HCEC 1CT (cell line): ENCODE data around the gene RUNX2.

Experiments used
- DNase-seq: peaks from one replicate; pipeline ENCODE4 v3.0.0-alpha.2; 2017

Gene RUNX2

DNA sequence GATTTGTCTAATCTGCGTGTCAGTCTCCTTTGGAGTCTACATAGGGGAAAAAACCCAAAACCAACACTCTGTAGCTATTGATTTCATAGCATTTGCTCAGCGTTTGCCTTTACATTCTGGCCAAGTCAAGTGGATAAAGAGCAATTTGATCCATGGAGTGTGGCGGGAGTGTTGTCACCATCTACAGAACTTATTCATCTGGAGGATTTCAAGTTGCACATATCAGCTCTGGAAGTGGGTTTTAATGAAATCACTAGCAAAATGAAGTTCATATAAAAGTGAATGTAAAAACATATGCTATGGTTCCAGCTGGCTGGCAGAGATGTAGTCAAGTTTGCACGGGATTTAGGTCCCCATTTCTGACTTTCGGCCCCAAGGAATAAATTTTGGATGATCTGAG, 269.3 kb downstream of the RUNX2 start:
- no peak for DNase-seq

DNA sequence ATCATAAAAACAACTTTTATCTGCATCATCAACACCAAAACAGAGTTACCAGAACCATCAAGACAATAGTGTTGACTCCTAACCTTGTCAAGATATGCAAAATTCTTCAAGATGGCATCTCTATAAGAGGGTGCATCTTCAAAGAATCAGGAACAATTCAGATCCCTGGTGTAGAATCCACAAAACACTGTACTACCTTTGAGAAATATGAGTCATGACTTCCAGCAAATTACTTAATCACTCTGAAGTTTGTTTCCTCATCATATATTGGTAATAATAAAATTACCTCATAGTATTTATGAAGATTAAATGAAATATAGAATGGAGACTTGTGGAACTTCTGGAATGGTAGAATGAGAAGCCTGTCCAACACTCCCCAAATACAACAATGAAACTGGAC, 270.9 kb downstream of the RUNX2 start:
- DNase-seq, result peak; percentile 46

DNA sequence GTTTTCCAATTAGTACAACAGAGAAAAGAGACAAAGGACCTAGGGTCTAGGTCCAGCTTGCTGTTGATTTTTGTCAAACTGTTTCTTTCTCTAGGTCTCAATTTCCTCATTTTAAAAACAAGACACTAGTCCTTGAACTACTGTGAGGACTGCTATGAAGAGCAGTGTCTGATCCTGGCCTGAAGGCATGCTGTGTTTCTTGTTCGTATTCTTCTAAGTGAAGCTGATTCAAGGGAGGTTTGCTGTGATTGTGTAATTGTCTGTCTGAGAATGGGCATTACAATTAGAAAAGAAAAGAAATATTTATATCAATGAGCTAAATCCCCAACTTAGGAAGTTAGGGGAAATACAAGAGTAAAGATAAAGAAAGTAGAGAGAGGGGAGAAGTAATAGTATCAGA, 277.8 kb downstream of the RUNX2 start:
- no peak for DNase-seq

DNA sequence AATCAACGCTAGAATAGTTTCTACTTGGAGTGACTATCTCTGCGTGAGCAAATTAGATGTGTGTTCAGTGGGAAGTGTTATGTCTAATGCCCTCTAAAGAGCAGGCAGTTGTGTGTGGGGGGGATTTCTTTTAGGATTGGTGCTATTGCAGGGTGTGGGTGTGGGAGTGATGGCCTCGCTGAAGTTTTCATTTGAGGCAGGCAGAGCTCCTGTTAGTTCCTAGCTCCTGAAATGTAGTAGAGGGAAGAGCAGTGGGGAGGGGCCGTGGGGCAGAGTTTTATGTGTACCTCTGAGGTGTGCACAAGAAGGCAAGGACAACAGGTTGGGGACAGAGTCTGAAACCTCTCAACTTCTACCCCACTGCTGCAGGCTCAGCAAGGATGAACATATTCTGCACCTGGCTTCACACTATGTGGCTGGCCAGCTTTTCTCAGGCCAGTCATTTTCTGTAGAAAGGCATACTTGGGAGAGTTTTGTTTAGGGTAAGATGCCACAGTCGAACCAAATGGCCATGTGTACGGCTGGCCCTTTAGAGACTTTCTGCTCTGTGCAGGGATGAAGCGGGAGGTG, 278.8 kb downstream of the RUNX2 start:
- DNase-seq, result no peak

DNA sequence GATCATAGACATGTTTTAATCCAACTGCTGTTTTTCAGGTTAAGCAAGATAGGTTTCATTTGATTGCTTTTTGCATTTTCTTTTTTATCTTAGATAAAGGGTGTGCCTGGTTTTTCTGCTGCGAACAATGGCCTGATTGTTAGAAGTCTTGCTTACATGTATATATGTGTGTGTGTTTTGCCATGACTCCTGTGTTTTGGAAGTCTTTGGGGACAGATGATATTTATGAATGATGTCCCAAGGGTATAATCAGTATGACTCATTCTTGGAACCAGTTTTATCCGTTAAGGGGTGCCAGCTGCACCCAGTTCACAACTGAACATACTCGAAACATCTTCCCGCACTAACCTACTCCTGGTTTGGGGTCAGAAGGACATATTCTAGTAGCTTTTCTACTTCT, 279.7 kb downstream of the RUNX2 start:
- peak; percentile 11 for DNase-seq

DNA sequence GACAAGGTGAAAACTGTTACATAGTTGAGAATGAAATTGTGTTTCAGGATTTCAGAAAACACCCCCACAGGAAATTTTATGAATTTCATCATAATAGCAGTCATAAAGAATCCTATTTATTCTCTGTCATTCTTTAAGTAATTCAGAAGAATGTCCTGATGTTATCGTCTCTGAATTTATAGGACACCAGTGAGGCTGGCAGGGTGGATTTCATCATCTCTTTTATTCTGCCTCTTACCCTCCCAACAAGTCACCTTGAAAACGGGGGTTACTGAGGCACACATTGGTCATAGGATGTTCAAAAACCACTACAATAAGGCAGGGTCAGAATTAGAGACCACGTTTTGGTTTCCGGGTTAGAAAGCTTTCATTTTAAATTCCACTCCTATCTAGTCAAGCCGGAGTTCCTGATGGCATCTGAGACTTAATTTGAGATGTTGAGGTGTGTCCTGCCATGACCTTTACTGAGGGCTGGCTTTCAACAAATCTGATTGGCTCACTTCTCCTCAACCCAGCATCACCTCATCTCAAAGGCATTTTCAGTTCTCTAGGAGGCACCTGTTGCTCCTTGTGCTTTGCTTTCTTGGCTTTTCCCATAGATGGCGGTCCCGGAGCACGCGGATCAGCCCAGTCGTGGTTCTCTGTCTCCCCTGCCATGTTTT, 280.3 kb downstream of the RUNX2 start:
- DNase-seq, result peak; percentile 53

DNA sequence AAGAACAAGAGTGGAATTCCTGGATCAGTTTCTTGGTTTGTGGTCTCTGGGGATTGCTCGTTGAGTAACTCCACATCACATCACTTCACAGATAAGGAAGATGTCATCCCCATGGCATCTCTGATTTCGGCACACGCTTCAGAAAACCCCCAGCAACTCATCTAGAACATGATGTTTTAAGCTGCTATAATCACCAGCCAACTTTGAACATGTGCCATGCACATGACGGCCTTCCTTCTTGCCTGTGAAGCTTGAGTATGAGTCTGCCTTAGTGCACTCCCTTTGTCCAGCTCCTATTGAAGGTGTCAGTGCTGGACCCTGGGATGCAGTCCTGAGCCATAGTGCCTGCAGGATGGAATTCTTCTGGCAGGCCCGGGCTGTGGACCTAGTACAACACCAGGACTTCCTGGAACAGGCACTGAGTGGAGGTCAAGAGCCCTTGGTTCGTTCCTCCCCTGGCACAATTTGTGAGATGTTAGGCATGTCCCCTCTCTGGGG, 281.1 kb downstream of the RUNX2 start:
- DNase-seq, result peak; percentile 87

DNA sequence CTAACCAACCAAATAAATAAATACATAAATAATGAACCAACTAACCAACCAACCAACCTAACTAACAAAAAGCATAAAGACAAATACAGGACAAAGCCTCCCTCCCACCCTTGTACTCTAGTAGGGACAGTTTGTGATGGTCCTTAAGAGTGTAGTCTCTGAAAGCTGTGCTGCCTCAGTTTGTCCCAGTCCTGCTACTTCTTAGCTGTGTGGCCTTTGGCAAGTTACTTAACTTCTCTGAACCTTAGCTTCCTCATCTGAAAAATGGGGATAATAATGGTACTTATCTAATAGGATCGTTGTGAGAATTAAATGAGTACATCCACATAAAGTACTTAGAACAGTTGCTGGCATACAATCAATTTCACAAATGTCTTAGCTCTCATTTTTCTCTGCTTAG, 282.2 kb downstream of the RUNX2 start:
- no peak for DNase-seq

DNA sequence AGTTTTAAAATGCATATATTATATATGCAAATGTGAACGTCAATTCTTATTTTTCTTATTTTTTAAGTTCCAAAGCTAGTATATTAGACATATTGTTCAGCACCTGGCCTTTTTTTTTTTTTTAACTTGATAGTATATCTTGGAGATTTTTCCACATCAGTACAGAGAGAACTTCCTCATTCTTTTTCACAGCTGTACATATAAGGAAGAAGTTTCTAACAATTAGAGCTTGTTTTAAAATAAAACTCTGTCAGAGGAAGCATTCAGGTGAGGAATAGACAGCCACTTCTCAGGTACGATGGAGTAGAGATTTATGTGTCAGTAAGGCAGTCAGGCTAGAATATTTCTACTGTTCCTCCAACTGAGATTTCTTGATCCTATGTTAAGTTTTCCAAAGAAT, 282.7 kb downstream of the RUNX2 start:
- no peak for DNase-seq

DNA sequence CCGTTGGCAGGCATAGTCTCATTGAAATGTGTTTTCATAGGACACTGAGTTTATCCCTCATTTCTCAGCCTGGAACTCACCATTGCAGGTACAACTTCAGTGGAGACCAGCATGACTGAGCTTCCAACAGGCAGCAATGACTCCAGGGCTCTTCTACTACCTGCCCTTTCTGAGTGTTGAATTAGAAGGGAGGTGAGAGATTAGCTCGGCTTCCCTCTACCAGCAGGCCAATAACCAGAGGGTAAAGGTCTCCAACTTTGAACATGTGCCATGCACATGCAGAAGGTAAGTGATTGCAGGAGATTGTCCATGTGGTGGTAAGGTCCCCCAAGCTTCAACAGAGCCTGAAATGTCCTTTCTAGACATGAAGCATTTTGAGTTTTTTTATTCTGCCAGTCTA, 283.4 kb downstream of the RUNX2 start:
- no peak for DNase-seq

DNA sequence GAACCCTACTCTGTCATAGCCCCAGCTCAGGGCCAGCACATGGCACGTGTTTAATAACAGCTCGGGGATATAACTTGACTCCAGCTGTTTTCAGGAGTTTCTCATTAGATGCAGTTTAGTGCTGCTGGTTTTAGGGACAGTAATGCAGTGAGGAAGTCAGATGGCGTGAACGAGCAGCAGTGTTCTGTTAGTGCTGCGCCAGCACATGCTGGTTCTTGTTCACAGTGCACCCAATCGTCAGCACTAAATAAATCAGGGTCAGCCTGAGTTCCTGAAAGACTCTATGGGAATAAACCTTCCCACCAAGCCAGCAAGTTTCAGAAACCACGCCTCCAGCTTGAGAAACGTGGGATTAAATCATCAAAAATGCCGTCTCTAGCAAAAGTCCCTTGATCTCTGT, 285.5 kb downstream of the RUNX2 start:
- peak; percentile 67 for DNase-seq

DNA sequence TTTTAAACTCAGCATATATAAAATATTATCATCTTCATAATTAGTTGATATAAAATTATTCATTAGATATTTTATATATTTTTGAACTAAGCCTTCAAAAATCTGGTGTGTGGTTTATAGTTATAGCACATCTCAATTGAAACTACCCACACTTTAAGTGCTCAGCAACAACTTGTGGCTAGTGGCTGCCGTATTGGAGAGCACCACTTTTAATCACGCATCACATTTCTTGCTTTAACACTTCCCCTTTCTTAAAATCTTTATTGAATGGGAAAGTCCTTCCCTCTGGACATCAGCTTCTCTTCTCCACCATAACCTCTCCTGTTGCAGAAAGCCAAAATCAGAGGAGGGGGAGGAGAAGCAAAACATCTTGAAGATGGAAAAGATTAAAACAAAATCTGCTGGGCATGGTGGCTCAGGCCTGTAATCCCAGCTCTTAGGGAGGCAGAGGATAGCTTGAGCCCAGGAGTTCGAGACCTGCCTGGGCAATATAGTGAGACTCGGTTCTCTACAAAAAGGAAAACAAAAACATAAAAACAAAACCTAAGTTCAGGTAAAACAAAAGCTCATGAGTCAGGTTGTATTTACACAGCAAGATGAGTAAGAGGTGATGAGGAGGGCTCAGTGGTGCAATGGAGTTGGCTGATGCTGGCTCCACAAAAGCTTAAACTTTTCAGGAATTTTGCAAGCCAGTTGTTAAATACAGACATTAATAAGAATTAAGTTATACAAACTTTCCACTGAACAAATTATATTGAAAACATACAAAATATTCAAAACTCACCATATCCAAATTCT, 286.6 kb downstream of the RUNX2 start:
- peak; percentile 37 for DNase-seq

DNA sequence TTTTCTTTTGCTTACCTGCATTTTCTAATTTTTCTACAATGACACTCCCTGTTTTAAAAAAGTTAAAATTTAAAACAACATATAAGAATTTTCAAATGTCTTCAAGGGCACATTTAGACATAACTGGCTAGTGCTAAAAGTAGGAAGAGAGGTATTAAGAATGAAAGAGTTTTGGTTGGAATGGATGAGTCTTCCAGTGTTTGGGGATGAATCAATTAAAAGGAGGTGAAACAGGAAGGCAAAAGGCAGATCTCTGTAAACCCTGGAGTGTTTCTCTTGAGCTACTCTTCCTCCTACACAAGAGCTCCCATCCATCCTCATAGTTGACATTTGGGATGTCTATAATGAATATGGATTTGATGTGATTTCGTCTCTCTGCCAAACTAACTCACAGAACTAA, 288.1 kb downstream of the RUNX2 start:
- DNase-seq, result no peak

DNA sequence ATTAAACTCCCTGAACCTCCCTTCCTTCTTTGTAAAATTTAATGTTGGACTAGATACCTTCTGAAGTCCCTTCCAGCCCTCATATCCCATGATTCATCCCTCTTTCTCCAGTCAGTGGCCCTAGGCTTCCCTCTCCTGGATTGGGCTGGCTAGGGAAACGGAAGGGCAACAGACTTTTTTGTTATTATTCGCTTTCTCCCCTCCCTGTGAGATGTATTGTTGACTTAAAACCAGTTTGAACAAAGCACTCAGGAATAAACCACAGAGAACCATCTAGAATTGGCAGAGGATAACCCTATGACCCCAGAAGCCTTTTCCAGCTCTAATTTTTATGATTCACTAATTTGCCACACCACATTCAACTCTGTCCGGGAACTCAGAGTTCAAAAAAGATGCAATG, 289.3 kb downstream of the RUNX2 start:
- DNase-seq, result no peak

DNA sequence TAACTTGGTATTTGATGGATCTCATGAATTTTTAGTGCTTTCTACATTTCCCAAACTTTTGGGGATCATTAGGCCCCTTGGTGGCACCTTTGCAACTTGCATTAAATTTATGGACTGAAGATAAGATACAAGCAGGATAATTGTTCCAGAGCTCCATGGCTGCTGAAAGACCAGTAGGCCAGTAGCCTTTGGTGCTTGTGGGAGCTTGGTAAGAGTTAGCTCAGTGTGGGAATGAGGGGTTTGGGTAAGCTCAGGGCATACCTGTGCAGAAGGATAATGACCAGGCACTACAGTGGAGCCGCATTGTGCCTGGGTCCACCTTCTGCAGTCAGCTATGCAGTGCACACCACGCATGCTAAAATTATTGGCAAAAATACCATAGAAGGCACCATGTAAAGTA, 290.1 kb downstream of the RUNX2 start:
- no peak for DNase-seq

DNA sequence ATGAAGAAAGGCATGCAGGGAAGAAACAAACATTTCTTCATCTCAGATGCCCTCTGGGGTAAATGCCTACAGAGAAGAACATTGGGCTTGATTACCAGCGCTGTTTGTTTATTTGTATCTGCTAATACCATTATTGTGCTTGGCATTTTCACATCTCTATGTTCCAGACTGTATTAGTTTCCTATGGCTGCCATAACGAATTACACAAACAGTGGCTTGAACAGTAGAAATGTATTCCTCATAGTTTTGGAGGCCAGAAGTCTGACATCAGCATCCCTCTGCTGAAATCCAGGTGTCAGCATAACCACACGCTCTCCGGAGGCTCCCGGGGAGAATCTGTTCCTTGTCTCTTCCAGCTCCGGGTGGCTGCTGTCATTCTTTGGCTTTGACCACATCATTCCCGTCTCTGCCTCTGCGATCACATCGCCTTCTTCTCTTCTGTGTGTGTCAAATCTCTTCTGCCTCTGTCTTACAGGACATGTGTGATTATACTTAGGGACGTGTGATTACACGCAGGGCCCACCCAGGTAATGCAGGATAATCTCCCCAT, 291.2 kb downstream of the RUNX2 start:
- no peak for DNase-seq

DNA sequence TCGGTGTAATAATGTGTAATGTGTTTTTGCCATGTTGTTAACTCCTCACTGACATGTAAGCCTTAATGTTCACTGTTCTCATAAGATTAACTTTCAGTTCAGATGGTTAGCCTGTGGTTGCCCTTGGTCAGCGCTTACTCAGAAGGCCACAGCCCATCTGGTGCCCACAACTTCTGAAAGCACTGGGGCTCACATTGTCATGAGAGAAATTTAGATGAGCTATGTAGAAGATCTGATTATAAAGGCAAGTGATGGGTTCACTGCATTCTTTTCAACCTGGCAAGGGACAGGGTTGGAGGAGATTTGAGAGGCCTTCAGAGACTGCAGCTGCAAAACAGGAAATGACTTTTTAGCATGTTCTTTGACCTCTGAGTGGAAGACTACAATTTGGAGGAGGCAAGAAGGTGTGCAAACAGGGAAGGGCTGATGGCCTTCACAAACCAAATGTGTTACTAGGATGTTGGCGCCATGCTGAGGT, 291.9 kb downstream of the RUNX2 start:
- peak; percentile 82 for DNase-seq

DNA sequence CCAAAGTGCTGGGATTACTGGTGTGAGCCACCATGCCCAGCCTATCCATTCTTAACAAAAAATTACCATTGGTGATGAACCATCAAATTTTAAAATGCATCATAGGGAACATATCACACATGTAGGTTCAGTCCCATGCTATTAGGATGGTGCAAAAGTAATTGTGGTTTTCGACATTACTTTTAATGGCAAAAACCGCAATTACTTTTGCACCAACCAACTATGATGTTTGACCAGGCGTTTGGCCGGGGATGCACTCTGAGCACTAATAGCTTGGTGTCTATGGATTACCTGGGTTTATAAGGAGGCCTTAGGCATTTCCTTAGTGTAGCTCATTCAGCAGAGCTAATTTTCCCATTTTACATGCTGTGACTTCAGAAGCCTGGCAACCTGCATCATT, 296.1 kb downstream of the RUNX2 start:
- DNase-seq, result no peak

DNA sequence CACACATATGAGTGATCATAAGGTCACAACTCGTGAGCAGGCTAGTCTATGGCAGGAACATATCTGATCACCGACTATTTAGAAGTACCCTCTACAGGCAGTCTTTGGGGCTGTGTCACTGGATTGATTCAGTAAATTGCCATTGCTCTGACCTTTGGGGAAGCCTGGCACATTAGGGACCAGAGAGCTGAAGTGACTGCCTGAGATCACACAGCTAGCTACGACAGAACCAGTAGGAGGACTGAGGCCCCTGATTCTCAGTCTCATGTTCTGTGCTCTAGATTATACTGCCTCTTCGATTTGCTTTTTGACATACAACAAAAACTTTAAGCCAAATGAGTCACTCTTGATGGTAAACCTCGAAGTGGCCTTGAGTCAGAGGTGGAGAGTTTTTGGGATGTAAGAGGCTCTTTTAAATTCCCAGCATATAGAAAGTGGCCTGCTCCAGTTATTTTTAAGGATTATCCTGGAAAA, 297.1 kb downstream of the RUNX2 start:
- DNase-seq, result peak; percentile 92

DNA sequence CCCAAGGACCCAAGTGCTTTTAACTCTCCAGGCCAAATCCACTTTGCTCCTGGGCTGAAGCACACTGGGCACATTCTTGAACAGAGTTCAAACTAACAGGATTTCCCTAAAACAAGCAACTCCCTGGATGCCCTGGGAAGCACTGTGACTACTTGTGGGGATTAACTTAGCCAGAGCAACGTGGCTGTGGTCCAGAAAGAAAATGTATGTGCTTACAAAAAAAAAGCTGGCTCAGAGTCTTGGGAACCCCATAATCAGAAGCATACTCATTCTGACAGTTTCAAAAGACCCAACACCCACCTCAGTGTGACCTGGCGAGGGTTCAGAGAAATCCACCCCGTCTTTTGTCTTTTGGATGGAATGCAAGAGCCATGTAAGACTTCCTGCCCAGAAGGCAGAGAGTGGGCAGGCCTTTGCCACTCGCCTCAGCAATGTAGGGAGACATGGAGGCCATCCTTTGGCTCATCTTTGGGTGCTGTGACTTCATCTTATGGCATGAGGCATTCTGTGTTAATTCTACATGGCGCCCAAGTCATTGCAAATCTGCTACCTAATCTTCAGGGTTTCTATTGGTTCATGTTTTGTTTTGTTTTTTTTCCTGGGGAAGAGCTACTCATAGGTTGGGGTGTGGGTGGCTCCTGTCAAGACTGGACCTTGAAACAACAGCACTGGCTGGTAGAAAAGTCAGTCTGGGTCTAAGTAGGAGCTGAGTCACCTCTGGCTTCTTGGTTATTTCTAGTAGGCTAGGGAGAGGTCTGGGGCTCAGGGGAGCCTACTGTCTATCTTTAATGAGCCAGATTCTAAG, 298.2 kb downstream of the RUNX2 start:
- peak; percentile 97 for DNase-seq

DNA sequence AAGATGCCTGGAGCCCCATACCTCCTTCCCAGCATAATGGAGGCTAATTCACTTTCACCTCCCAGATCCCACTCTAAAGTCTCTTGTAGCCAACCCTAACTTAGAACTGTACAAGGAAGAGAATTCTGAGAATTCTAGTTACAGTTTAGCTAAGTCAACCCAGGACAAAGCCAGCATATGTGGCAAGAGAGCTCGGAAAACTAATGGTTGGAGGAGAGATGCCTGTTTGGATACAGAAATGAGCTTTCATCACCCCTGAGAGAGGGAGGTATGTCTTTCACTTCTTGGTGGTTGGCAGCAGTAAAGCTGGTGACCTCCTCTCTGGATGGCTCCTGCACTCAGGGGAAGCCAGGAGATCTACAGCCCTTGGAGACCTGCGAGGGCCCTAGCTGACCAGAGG, 302.2 kb downstream of the RUNX2 start:
- DNase-seq, result no peak

DNA sequence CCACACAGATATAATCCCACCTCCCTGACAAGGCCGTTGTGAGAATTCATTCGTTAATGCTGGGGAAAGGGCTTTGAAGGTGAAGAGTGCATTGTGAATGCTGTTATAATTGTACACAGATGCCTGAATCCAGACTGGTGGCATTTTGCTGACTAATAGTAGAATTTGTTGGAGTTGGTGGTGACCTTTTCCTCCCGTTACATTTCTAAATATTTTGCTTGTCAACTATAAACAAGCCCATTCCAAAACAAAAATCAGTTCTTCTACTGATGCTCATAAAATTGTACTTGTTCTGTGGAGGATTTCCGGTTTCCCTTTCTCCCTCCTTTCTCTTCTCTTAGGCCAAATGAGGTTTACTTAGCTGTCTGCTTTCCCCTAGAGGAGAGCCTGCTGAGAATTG, 302.7 kb downstream of the RUNX2 start:
- peak; percentile 17 for DNase-seq

DNA sequence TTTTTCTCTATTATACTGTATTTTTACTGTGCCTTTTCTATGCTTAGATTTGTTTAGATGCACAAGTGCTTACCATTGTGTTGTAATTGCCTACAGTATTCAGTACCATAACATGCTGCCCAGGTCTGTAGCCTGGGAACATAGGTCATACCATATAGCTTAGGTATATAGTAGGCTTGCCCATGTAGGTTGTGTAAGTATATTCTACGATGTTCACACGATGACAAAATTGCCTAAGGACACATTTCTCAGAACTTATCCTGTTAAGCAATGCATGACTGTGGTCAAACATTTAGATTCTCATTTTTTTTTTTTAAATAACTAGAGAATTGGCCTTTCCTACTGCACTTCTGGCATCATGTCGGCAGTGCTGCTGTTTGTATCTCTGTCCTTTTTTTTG, 303.3 kb downstream of the RUNX2 start:
- DNase-seq, result no peak
